ENCODE data around the gene TBC1D2. TPM values are rescaled to one million over a fixed set of nuclear protein-coding genes. Genes with fewer than 3 reads are reported as not detected.

TBC1D2 gene
- total RNA-seq, 2 experiments from 2014 or later = 1.5 TPM

GRCh38 chr9:98207606-98208005 is 47.8 kb downstream of the TBC1D2 start:
- Mint-ChIP-seq H3K36me3 (ENCODE audit: low read depth) (no peaks in the 10 kb centered on the region), H3K27me3 (no peaks in the 10 kb centered on the region), H3K27ac (no peak overlapping the region), H3K9me3 (no peaks in the 10 kb centered on the region), H3K4me3 (no peak overlapping the region), H3K4me1 (ENCODE audit: low read depth) (no peaks in the 10 kb centered on the region)
- CTCF ChIA-PET = interaction anchor here (0.7 to 4.1 kb wide), 6 partner anchors 10 to 133 kb away, joined by 3 to 31 read pairs (median 8); partner anchors contain the start of gene CORO2A
- DNase-seq (no peak), ATAC-seq (no peak)
- intact Hi-C loops (cut with micrococcal nuclease) = no loop called here
- TF ChIP-seq CTCF (IDR thresholded peaks at IDR 0.05) = no peak
- POLR2A ChIA-PET = interaction anchor here (1.8 kb wide), 1 partner anchor 48 kb away, joined by 4 read pairs; the partner anchor contains the start of gene TBC1D2

- no peak for TF ChIP-seq CTCF (IDR thresholded peaks at IDR 0.05)
- no peak overlapping the region for H3K4me3 Mint-ChIP-seq
- ATAC-seq = no peak
- H3K27ac Mint-ChIP-seq = no peak overlapping the region
- no peaks in the 10 kb centered on the region for H3K4me1 Mint-ChIP-seq (ENCODE audit: low read depth)
- CTCF ChIA-PET = interaction anchor here (1.0 to 4.1 kb wide), 10 partner anchors 11 to 133 kb away, joined by 3 to 31 read pairs (median 8); partner anchors contain the start of genes CORO2A and TBC1D2
- H3K27me3 Mint-ChIP-seq = no peaks in the 10 kb centered on the region
- intact Hi-C loops (cut with micrococcal nuclease) = no loop called here
- H3K36me3 Mint-ChIP-seq (ENCODE audit: low read depth) = no peaks in the 10 kb centered on the region
- POLR2A ChIA-PET = interaction anchor here (1.0 kb wide), 1 partner anchor 10 kb away, joined by 4 read pairs; no protein-coding TSS in a partner anchor
- no peak for DNase-seq
- no peaks in the 10 kb centered on the region for H3K9me3 Mint-ChIP-seq
Observed at GRCh38 chr9:98206754-98207153, 48.7 kb downstream of the TBC1D2 start.

GRCh38 chr9:98204692-98205091 is 50.8 kb downstream of the TBC1D2 start:
- peaks cover 3% of the 10 kb centered on the region for H3K4me1 Mint-ChIP-seq (ENCODE audit: low read depth)

GRCh38 chr9:98203153-98203552 is 52.3 kb downstream of the TBC1D2 start:
- Mint-ChIP-seq H3K9me3 (no peaks in the 10 kb centered on the region), H3K27ac (no peak overlapping the region), H3K4me1 (ENCODE audit: low read depth) (peaks cover 3% of the 10 kb centered on the region), H3K36me3 (ENCODE audit: low read depth) (no peaks in the 10 kb centered on the region), H3K4me3 (no peak overlapping the region), H3K27me3 (no peaks in the 10 kb centered on the region)
- DNase-seq (no peak), ATAC-seq (no peak)
- POLR2A ChIA-PET = interaction anchor here (0.6 kb wide), 1 partner anchor 67 kb away, joined by 3 read pairs; no protein-coding TSS in a partner anchor
- CTCF ChIA-PET = interaction anchor here (1.3 to 2.4 kb wide), 2 partner anchors 21 to 84 kb away, joined by 4 to 9 read pairs; partner anchors contain the start of gene TRIM14
- intact Hi-C loops (cut with micrococcal nuclease) = no loop called here
- no peak for TF ChIP-seq CTCF (IDR thresholded peaks at IDR 0.05)

More at GRCh38 chr9:98204692-98205091, 50.8 kb downstream of the TBC1D2 start:
- ChIA-PET POLR2A (interaction anchor here (1.0 kb wide), 1 partner anchor 132 kb away, joined by 3 read pairs; no protein-coding TSS in a partner anchor), CTCF (interaction anchor here (0.8 to 4.1 kb wide), 27 partner anchors 8 to 294 kb away, joined by 3 to 31 read pairs (median 4); partner anchors contain the start of genes CORO2A, TBC1D2 and TRIM14)
- DNase-seq = no peak
- ATAC-seq = no peak
- no peaks in the 10 kb centered on the region for H3K27me3 Mint-ChIP-seq
- no peak overlapping the region for H3K4me3 Mint-ChIP-seq
- H3K36me3 Mint-ChIP-seq (ENCODE audit: low read depth) = no peaks in the 10 kb centered on the region
- intact Hi-C loops (cut with micrococcal nuclease) = loop anchor here (2.0 kb wide), 1 partner anchor 58 kb away; no protein-coding TSS in a partner anchor
- no peaks in the 10 kb centered on the region for H3K9me3 Mint-ChIP-seq
- H3K27ac Mint-ChIP-seq = no peak overlapping the region
- no peak for TF ChIP-seq CTCF (IDR thresholded peaks at IDR 0.05)

DNA sequence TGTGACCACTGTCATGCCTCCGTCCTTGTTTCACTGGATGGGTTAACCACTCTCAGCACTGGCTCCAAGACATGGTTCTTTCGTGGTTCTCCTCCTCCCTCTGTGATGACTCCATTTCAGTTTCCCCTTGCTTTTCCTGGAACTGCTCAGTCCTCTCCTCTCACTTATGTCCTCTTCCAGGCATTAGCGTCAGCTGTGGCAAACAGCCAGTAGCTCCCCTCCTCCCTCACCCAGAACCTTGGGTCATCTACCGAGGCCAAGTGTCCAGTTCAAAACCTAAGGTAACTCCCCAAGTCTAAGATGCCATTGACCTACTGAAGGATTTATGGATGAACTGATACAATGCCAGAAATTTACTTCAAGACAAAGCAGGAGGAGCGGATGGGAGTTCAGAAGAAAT is 53.2 kb downstream of the TBC1D2 start:
- POLR2A ChIA-PET = interaction anchor here (0.6 kb wide), 1 partner anchor 42 kb away, joined by 3 read pairs; no protein-coding TSS in a partner anchor
- ATAC-seq (no peak), DNase-seq (no peak)
- TF ChIP-seq CTCF (IDR thresholded peaks at IDR 0.05) = no peak
- CTCF ChIA-PET = no interaction called here
- peaks cover 3% of the 10 kb centered on the region for H3K4me1 Mint-ChIP-seq (ENCODE audit: low read depth)
- H3K27ac Mint-ChIP-seq = no peak overlapping the region
- intact Hi-C loops (cut with micrococcal nuclease) = no loop called here
- H3K27me3 Mint-ChIP-seq = no peaks in the 10 kb centered on the region
- no peak overlapping the region for H3K4me3 Mint-ChIP-seq
- no peaks in the 10 kb centered on the region for H3K36me3 Mint-ChIP-seq (ENCODE audit: low read depth)
- H3K9me3 Mint-ChIP-seq = no peaks in the 10 kb centered on the region

Measured in activated CD8-positive, alpha-beta T cell treated with anti-CD3 and anti-CD28 coated beads for 36 hours (primary cell).